AG04449 (cell line): ENCODE results near the gene UACA.

Experiments
- CTCF ChIA-PET: fragments of 350-600 bp; formaldehyde crosslinking; extraction: SDS; loops from one replicate; lab custom pipeline; 2021; ENCODE audit warnings: antibody characterized with exemption; lab: Yijun Ruan, JAX
- POLR2A ChIA-PET: fragments of 400-600, 350-600 bp; formaldehyde crosslinking; extraction: SDS; loops from one replicate; lab custom pipeline; 2020; ENCODE audit warnings: antibody characterized with exemption, inconsistent platforms; lab: Yijun Ruan, JAX
- DNase-seq: peaks from one replicate; pipeline ENCODE4 v3.0.0-alpha.2; 2010; ENCODE audit warnings: low read depth, low spot score
- H3K4me3 ChIP-seq: 2 replicates; pipeline ENCODE4 v1.5.1; 2011; ENCODE audit warnings: low read depth, mild to moderate bottlenecking, control low read depth, low read length
- TF ChIP-seq, protein P1 (sequence below): IDR thresholded peaks from one replicate; pipeline ENCODE4 v1.5.1; 2011; ENCODE audit warnings: mild to moderate bottlenecking, moderate library complexity, low read length, control low read depth, inconsistent platforms; ENCODE audit not compliant: insufficient read depth; ENCODE audit errors: missing control alignments

The UACA gene

DNA sequence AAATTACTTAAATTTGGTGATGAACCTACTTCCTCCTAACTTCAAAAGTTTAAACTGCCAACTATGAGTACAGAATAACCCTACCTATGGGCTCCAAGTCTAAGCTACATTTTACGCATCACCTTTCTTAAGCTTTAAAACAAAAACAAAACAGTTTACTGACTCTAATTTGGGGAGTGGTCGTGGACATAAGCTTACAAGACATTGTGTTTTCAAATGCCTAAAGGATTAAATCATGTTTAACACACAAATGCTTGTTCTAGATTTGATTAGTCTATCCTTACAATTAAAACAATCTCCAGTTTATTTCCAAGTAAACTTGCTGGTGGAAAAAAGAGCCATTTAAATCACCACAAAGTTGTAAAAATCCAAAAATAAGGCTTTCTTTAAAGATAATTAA lies 62.2 kb downstream of the UACA start:
- ChIA-PET POLR2A (interaction anchor here (1.6 kb wide), 1 partner anchor 18 kb away, joined by 5 read pairs; no protein-coding TSS in a partner anchor), CTCF (interaction anchor here (1.2 to 4.8 kb wide), 5 partner anchors 9 to 111 kb away, joined by 3 to 28 read pairs (median 6); no protein-coding TSS in a partner anchor)
- no peak for DNase-seq
- no peak overlapping the region for H3K4me3 ChIP-seq
- TF ChIP-seq, protein P1, sequence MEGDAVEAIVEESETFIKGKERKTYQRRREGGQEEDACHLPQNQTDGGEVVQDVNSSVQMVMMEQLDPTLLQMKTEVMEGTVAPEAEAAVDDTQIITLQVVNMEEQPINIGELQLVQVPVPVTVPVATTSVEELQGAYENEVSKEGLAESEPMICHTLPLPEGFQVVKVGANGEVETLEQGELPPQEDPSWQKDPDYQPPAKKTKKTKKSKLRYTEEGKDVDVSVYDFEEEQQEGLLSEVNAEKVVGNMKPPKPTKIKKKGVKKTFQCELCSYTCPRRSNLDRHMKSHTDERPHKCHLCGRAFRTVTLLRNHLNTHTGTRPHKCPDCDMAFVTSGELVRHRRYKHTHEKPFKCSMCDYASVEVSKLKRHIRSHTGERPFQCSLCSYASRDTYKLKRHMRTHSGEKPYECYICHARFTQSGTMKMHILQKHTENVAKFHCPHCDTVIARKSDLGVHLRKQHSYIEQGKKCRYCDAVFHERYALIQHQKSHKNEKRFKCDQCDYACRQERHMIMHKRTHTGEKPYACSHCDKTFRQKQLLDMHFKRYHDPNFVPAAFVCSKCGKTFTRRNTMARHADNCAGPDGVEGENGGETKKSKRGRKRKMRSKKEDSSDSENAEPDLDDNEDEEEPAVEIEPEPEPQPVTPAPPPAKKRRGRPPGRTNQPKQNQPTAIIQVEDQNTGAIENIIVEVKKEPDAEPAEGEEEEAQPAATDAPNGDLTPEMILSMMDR: no peak

DNA sequence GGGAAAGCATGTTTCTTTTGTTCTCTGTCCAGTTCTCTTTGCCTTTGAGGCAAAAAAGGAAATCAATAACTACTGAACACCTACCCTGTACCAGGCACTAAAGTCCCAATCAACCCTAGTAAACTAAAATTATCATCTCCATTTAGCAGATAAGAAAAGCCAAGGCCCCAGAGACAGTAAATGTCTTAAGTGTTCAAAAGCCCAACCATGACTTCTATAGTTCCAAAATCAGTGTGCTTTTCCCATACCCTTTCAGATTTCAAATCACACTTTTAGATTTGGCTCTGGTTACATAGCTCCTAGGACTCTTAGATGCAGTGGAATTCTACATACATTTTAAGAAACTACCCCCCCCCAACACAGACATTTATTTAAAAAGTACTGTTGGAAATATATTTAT lies 63.5 kb downstream of the UACA start:
- TF ChIP-seq, protein P1: no peak
- DNase-seq: no peak
- no peak overlapping the region for H3K4me3 ChIP-seq
- ChIA-PET POLR2A (no interaction called here), CTCF (interaction anchor here (1.0 kb wide), 1 partner anchor 23 kb away, joined by 3 read pairs; no protein-coding TSS in a partner anchor)

DNA sequence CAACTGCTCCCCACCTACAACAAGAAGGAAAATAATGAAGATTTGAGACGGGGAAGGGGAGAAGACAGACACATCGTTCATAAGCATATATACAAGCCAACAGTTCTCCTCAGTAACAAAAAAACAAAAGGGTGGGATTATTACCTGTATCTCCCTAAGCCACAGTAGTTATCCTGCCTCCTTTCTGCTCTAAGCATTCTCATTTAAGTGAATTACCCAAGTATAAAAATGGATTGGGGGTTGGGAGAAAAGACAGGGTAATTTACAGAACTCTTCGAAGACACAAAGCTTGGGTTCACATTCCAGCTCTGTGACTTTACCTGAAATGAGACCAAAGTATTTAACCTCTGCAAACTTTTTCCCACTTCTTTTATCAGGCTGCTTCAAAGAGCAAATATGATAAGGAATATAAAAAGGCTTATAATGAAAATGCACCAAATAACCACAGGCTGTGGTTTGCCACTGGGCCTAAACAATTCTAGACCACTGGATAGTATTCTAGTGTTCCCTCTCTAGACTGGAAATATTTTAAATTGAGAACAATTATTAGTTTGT lies 64.4 kb downstream of the UACA start:
- DNase-seq: no peak
- TF ChIP-seq, protein P1: no peak
- ChIA-PET CTCF (interaction anchor here (1.4 to 5.8 kb wide), 2 partner anchors 24 to 112 kb away, joined by 4 to 27 read pairs; no protein-coding TSS in a partner anchor), POLR2A (no interaction called here)
- no peak overlapping the region for H3K4me3 ChIP-seq

DNA sequence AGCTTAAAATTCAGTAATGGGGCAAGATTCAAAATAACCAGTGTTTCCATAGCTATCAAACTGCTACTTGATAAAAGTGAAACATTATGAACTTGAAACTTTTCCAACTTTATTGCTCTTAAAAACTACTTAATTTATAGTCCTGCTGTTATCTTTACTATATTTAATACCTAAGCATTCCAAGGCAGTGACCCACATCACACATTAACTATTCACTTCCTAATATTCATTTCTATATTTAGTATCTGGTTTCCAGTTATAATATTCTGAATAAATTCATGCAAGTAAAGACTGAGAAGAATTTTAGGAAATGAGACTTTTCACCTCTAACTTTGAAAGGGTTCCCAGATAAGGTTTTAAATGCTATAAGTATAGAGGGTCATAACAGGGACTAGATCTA lies 64.9 kb downstream of the UACA start:
- TF ChIP-seq, protein P1: no peak
- ChIA-PET CTCF (interaction anchor here (1.4 to 5.8 kb wide), 5 partner anchors 15 to 176 kb away, joined by 3 to 27 read pairs (median 4); no protein-coding TSS in a partner anchor), POLR2A (no interaction called here)
- DNase-seq: no peak
- H3K4me3 ChIP-seq: no peak overlapping the region

DNA sequence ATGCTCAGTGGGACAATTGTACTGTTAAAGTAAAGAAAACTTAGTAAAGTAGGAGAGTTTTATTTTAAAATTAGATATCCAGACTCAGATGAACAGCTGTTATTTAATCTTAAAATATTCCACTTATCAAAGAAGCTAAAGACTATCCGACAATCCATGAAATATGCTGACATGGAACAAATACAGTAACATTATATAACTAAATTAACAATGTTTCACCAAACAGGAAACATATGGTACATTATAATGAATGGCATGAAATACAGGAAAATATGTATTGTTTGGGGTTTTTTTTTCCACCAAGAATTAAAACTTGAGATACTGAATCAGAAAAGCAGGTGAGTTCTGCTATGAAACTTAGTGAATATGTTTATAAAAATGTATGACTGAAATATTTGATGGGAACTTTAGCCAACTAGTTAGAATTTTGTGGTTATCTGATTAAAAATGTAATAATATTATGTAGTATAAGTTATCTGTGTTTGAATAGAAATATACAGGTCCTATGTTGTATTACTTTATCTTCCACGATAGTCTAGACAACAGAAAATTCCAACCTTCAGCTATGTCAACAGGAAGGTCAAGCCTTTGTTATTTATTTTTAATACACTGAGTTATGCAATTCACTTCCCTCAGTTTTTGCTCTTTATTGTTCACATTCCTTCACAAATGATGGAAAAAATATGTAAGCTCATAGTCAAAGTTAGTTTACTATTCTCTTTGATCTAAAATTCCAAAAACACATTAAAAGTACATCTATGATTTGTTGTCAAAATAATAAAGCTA lies 72.7 kb downstream of the UACA start:
- H3K4me3 ChIP-seq: no peak overlapping the region
- DNase-seq: no peak
- ChIA-PET CTCF (interaction anchor here (1.0 to 3.6 kb wide), 6 partner anchors 9 to 134 kb away, joined by 3 to 16 read pairs (median 10); no protein-coding TSS in a partner anchor), POLR2A (no interaction called here)
- TF ChIP-seq, protein P1: no peak

DNA sequence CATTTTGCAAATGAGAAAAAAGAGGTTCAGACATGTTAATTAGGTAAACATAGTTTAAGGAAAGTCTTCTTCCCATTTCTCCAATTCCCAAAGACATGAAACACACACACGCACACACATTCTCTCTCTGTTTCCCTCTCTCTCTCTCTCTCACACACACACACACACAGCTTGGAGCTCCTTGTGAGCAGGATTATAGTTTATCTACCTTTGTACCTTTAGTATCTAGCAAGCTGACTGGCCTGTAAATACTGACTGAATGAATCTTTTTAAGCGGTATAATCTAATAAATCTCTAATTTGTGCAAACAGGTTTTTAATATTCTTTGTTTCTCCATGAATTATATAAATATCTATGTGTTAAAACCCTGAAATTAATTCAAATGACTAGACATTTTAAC lies 73.3 kb downstream of the UACA start:
- ChIA-PET POLR2A (no interaction called here), CTCF (interaction anchor here (2.1 to 3.6 kb wide), 3 partner anchors 8 to 122 kb away, joined by 13 to 16 read pairs (median 15); no protein-coding TSS in a partner anchor)
- DNase-seq: no peak
- no peak overlapping the region for H3K4me3 ChIP-seq
- TF ChIP-seq, protein P1: no peak
